ENCODE data around the gene SPOCK2.

- no peak for TF ChIP-seq CTCF (IDR thresholded peaks at IDR 0.05; ENCODE audit: poor library complexity, severe bottlenecking)
- TF ChIP-seq POLR2AphosphoS5 (IDR thresholded peaks at IDR 0.05), result no peak
- TF ChIP-seq EP300 (conservative IDR thresholded peaks at IDR 0.05; ENCODE audit: poor library complexity, severe bottlenecking), result no peak
- TF ChIP-seq TAF1 (IDR thresholded peaks at IDR 0.05; ENCODE audit: low read depth), result no peak
- TF ChIP-seq EZH2 (IDR thresholded peaks at IDR 0.05; ENCODE audit: borderline replicate concordance, insufficient read depth, low read length, poor library complexity, severe bottlenecking), result no peak
- TF ChIP-seq, protein P1, sequence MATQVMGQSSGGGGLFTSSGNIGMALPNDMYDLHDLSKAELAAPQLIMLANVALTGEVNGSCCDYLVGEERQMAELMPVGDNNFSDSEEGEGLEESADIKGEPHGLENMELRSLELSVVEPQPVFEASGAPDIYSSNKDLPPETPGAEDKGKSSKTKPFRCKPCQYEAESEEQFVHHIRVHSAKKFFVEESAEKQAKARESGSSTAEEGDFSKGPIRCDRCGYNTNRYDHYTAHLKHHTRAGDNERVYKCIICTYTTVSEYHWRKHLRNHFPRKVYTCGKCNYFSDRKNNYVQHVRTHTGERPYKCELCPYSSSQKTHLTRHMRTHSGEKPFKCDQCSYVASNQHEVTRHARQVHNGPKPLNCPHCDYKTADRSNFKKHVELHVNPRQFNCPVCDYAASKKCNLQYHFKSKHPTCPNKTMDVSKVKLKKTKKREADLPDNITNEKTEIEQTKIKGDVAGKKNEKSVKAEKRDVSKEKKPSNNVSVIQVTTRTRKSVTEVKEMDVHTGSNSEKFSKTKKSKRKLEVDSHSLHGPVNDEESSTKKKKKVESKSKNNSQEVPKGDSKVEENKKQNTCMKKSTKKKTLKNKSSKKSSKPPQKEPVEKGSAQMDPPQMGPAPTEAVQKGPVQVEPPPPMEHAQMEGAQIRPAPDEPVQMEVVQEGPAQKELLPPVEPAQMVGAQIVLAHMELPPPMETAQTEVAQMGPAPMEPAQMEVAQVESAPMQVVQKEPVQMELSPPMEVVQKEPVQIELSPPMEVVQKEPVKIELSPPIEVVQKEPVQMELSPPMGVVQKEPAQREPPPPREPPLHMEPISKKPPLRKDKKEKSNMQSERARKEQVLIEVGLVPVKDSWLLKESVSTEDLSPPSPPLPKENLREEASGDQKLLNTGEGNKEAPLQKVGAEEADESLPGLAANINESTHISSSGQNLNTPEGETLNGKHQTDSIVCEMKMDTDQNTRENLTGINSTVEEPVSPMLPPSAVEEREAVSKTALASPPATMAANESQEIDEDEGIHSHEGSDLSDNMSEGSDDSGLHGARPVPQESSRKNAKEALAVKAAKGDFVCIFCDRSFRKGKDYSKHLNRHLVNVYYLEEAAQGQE (IDR thresholded peaks at IDR 0.05; ENCODE audit: borderline replicate concordance), result no peak
- TF ChIP-seq RAD21 (conservative IDR thresholded peaks at IDR 0.05), result no peak
- TF ChIP-seq SMC3 (conservative IDR thresholded peaks at IDR 0.05; ENCODE audit: poor library complexity), result no peak
Measured at GRCh38 chr10:72133517-72133916, 45.2 kb upstream of the SPOCK2 start.
